Uterus (tissue), 4 donors: Measurements from ENCODE around the gene HNRNPD. TPM values are rescaled to one million over a fixed set of nuclear protein-coding genes. Genes with fewer than 3 reads are reported as not detected.
"Not testable (repeated sequence)": the region's sequence is repeated elsewhere in the genome, so short reads cannot be mapped to it uniquely, and the experiment has no call there.

Experiments
- DNase-seq, 2 donors: peaks; one replicate each; pipeline ENCODE4 v3.0.0-alpha.2; 2019 to 2020
- H3K27ac ChIP-seq, 2 donors: fragments of 200-600 bp; sonication (generic); 1 replicate in 1 of 2; 2 replicates in 1 of 2; pipeline ENCODE4 v1.5.1; 2016 to 2018
- H3K27me3 ChIP-seq, 2 donors: fragments of 200-600 bp; sonication (generic); one replicate each; pipeline ENCODE4 v1.5.1; 2018 to 2019; ENCODE audit warnings: control low read depth in 1 of 2
- H3K36me3 ChIP-seq, 2 donors: fragments of 200-600 bp; sonication (generic); one replicate each; pipeline ENCODE4 v1.5.1; 2019; ENCODE audit warnings: control low read depth in 1 of 2
- H3K4me1 ChIP-seq, 2 donors: fragments of 200-600 bp; sonication (generic); one replicate each; pipeline ENCODE4 v1.5.1; 2018 to 2019; ENCODE audit warnings: control low read depth in 1 of 2
- H3K4me3 ChIP-seq, 2 donors: fragments of 200-600 bp; sonication (generic); 1 replicate in 1 of 2; 2 replicates in 1 of 2; pipeline ENCODE4 v1.5.1; 2018 to 2019; ENCODE audit warnings: mild to moderate bottlenecking in 1 of 2
- H3K9me3 ChIP-seq, 2 donors: fragments of 200-600 bp; sonication (generic); one replicate each; pipeline ENCODE4 v1.5.1; 2019; ENCODE audit warnings: control low read depth in 1 of 2
- POLR2A ChIP-seq, 2 donors: fragments of 450-650 bp; IDR thresholded peaks; one replicate each; pipeline ENCODE4 v1.6.1; 2016; ENCODE audit warnings: antibody characterized with exemption in 2 of 2, mild to moderate bottlenecking in 1 of 2, moderate library complexity in 1 of 2
- intact Hi-C: fragments of 100-400 bp; cut with DNase I; formaldehyde crosslinking; loops from one replicate; pipeline ENCODE4 v1.15.1; 2023; ENCODE audit warnings: low total_unique reads
- total RNA-seq, 4 donors: library from RNA; depleted of rRNA in 3 of 4; stranded (reverse); fragments of >200 nt in 3 of 4; gene quantifications; one replicate each; pipeline versions ENCODE4 v1.1.0 to v1.2.4, GENCODE V29; 2014 to 2023
- TF ChIP-seq, protein P1 (sequence below), 4 experiments: fragments of 200-600 bp in 2 of 4; fragments of 450-650 bp in 2 of 4; sonication (generic) in 2 of 4; IDR thresholded peaks; one replicate each; pipeline ENCODE4 v1.5.1; 2016 to 2019; ENCODE audit warnings: antibody characterized with exemption in 4 of 4, mild to moderate bottlenecking in 2 of 4, moderate library complexity in 1 of 4
- donor health status: DM: yes; HTN: yes; CAD: no.

The HNRNPD gene
- total RNA-seq, 4 donors from 2014 or later, result 48.7 to 220 (median 102) TPM

GRCh38 chr4:82352825-82353366, 20.9 kb downstream of the HNRNPD start:
- intact Hi-C loops, result no loop called here
- TF ChIP-seq, protein P1, sequence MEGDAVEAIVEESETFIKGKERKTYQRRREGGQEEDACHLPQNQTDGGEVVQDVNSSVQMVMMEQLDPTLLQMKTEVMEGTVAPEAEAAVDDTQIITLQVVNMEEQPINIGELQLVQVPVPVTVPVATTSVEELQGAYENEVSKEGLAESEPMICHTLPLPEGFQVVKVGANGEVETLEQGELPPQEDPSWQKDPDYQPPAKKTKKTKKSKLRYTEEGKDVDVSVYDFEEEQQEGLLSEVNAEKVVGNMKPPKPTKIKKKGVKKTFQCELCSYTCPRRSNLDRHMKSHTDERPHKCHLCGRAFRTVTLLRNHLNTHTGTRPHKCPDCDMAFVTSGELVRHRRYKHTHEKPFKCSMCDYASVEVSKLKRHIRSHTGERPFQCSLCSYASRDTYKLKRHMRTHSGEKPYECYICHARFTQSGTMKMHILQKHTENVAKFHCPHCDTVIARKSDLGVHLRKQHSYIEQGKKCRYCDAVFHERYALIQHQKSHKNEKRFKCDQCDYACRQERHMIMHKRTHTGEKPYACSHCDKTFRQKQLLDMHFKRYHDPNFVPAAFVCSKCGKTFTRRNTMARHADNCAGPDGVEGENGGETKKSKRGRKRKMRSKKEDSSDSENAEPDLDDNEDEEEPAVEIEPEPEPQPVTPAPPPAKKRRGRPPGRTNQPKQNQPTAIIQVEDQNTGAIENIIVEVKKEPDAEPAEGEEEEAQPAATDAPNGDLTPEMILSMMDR (IDR thresholded peaks at IDR 0.05), result no peak
- TF ChIP-seq POLR2A (IDR thresholded peaks at IDR 0.05), result no peak
- Histone ChIP-seq H3K4me3 (no peak overlapping the region), H3K9me3 (no peaks in the 10 kb centered on the region), H3K4me1 (peaks cover 0 to 5% of the 10 kb centered on the region in 2 donors), H3K36me3 (no peaks in the 10 kb centered on the region), H3K27ac (no peak overlapping the region), H3K27me3 (no peaks in the 10 kb centered on the region)
- DNase-seq, result no peak

GRCh38 chr4:82352118-82352824, 21.5 kb downstream of the HNRNPD start:
- peaks cover 0 to 5% of the 10 kb centered on the region in 2 donors for H3K4me1 ChIP-seq
- TF ChIP-seq, protein P1 (IDR thresholded peaks at IDR 0.05), result no peak
- no peak overlapping the region for H3K4me3 ChIP-seq
- H3K36me3 ChIP-seq, result no peaks in the 10 kb centered on the region
- DNase-seq, result no peak
- intact Hi-C loops, result no loop called here
- H3K9me3 ChIP-seq, result no peaks in the 10 kb centered on the region
- H3K27ac ChIP-seq, result no peak overlapping the region
- H3K27me3 ChIP-seq, result no peaks in the 10 kb centered on the region

GRCh38 chr4:82346126-82346525, 27.7 kb downstream of the HNRNPD start:
- TF ChIP-seq POLR2A (IDR thresholded peaks at IDR 0.05), result no peak
- TF ChIP-seq, protein P1 (IDR thresholded peaks at IDR 0.05), result no peak
- Histone ChIP-seq H3K27ac (no peak overlapping the region), H3K9me3 (no peaks in the 10 kb centered on the region), H3K4me1 (no peaks in the 10 kb centered on the region), H3K27me3 (no peaks in the 10 kb centered on the region), H3K4me3 (no peak overlapping the region), H3K36me3 (no peaks in the 10 kb centered on the region)
- DNase-seq, result no peak
- intact Hi-C loops, result no loop called here

- Histone ChIP-seq H3K4me1 (no peaks in the 10 kb centered on the region), H3K9me3 (no peaks in the 10 kb centered on the region), H3K27me3 (no peaks in the 10 kb centered on the region), H3K4me3 (no peak overlapping the region), H3K27ac (no peak overlapping the region), H3K36me3 (no peaks in the 10 kb centered on the region)
- intact Hi-C loops, result no loop called here
- TF ChIP-seq, protein P1 (IDR thresholded peaks at IDR 0.05), result no peak
- no peak for TF ChIP-seq POLR2A (IDR thresholded peaks at IDR 0.05)
- no peak for DNase-seq
These were observed 38.7 kb downstream of the HNRNPD start for GRCh38 chr4:82335043-82335442.

DNA sequence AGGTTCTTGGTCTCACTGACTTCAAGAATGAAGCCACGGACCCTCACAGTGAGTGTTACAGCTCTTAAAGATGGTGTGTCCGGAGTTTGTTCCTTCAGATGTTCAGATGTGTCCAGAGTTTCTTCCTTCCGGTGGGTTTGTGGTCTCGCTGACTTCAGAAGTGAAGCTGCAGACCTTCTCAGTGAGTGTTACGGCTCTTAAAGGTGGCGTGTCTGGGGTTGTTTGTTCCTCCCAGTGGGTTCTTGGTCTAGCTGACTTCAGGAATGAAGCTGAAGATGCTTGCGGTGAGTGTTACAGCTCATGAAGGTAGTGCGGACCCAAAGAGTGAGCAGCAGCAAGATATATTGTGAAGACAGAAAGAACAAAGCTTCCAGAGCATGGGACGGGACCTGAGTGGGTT, 40.1 kb downstream of the HNRNPD start:
- intact Hi-C loops, H3K4me1 ChIP-seq, H3K36me3 ChIP-seq, H3K4me3 ChIP-seq, H3K27ac ChIP-seq, DNase-seq, H3K9me3 ChIP-seq, H3K27me3 ChIP-seq: not testable (repeated sequence)
